ENCODE results near the gene CEP55. TPM values are rescaled to one million over a fixed set of nuclear protein-coding genes. Genes with fewer than 3 reads are reported as not detected.
A peak's percentile ranks its signal among the peaks of the same experiment; 100 is the strongest.
"Not testable (repeated sequence)": the region's sequence is repeated elsewhere in the genome, so short reads cannot be mapped to it uniquely, and the experiment has no call there.

Gene CEP55
- polyA plus RNA-seq, 1 experiment = 16.3 TPM

DNA sequence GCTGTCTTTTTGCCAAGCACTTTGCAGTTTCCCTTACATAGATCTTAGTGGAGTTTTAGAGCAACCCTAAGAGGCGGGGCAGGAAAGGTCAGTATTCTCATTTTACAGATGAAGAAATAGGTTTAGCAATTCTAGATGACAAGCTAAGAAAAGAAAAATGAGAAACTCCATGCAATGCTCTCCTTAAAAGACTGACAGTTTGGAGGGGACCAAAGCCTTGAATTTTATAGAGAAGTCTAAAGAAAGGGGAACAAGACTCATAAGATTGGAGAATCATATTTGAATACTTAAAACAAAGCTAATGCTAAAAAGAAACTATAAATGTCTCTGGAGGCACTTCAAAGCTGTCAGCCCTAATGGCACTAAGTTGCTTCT, 19.6 kb downstream of the CEP55 start:
- no peak overlapping the region for H3K4me3 ChIP-seq (ENCODE audit: low read depth, low read length)
- no peak overlapping the region for H3K27ac ChIP-seq (ENCODE audit: low read depth, low read length)
- ChIA-PET POLR2A (no interaction called here), CTCF (interaction anchor here (1.0 to 2.2 kb wide), 6 partner anchors 27 to 436 kb away, joined by 4 to 13 read pairs (median 6); no protein-coding TSS in a partner anchor)
- H3K27me3 ChIP-seq (ENCODE audit: control insufficient read depth, insufficient read depth, low read length) = no peaks in the 10 kb centered on the region
- TF ChIP-seq, protein P1, sequence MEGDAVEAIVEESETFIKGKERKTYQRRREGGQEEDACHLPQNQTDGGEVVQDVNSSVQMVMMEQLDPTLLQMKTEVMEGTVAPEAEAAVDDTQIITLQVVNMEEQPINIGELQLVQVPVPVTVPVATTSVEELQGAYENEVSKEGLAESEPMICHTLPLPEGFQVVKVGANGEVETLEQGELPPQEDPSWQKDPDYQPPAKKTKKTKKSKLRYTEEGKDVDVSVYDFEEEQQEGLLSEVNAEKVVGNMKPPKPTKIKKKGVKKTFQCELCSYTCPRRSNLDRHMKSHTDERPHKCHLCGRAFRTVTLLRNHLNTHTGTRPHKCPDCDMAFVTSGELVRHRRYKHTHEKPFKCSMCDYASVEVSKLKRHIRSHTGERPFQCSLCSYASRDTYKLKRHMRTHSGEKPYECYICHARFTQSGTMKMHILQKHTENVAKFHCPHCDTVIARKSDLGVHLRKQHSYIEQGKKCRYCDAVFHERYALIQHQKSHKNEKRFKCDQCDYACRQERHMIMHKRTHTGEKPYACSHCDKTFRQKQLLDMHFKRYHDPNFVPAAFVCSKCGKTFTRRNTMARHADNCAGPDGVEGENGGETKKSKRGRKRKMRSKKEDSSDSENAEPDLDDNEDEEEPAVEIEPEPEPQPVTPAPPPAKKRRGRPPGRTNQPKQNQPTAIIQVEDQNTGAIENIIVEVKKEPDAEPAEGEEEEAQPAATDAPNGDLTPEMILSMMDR (IDR thresholded peaks at IDR 0.05; ENCODE audit: low read depth, low read length) = no peak
- DNase-seq (ENCODE audit: low read depth, low spot score) = no peak
- no peaks in the 10 kb centered on the region; the same call in 1 of the 2 replicates for H3K9me3 ChIP-seq (ENCODE audit: control insufficient read depth, insufficient read depth, low read length)

DNA sequence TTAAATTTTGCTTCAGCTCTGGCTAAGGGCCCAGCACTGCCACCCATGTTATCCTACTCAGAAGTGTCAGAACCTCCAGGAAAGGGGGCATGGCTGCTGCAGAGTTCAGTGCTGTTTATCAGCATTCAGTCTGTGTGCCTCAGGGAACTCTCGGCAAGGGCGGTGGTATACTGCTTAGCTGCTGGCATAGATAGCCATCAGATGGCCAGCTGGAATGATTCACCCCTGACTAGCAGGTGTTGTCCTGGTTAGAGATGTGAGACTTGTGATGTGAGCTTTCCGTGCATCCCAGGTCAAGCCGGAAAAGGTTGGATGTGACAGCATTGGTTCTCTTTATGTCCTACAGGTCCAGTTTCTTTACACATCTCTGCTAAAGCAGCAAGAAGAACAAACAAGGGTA, 22.1 kb downstream of the CEP55 start:
- Histone ChIP-seq H3K27me3 (ENCODE audit: control insufficient read depth, insufficient read depth, low read length) (no peaks in the 10 kb centered on the region), H3K4me3 (ENCODE audit: low read depth, low read length) (no peak overlapping the region), H3K9me3 (ENCODE audit: control insufficient read depth, insufficient read depth, low read length) (no peaks in the 10 kb centered on the region; the same call in 1 of the 2 replicates), H3K27ac (ENCODE audit: low read depth, low read length) (no peak overlapping the region)
- CTCF ChIA-PET = interaction anchor here (0.7 kb wide), 1 partner anchor 439 kb away, joined by 3 read pairs; no protein-coding TSS in a partner anchor
- no peak for DNase-seq (ENCODE audit: low read depth, low spot score)
- TF ChIP-seq, protein P1 (IDR thresholded peaks at IDR 0.05; ENCODE audit: low read depth, low read length) = no peak
- POLR2A ChIA-PET = no interaction called here

GRCh38 chr10:93535293-93535692, 38.9 kb downstream of the CEP55 start:
- Histone ChIP-seq H3K9me3 (ENCODE audit: control insufficient read depth, insufficient read depth, low read length) (no peaks in the 10 kb centered on the region), H3K27me3 (ENCODE audit: control insufficient read depth, insufficient read depth, low read length) (no peaks in the 10 kb centered on the region), H3K4me3 (ENCODE audit: low read depth, low read length) (no peak overlapping the region), H3K27ac (ENCODE audit: low read depth, low read length) (no peak overlapping the region)
- ChIA-PET CTCF (no interaction called here), POLR2A (no interaction called here)
- no peak for DNase-seq (ENCODE audit: low read depth, low spot score)
- TF ChIP-seq, protein P1 (IDR thresholded peaks at IDR 0.05; ENCODE audit: low read depth, low read length) = no peak

GRCh38 chr10:93540871-93541270, 44.5 kb downstream of the CEP55 start:
- H3K4me3 ChIP-seq (ENCODE audit: low read depth, low read length); H3K27me3 ChIP-seq (ENCODE audit: control insufficient read depth, insufficient read depth, low read length); POLR2A ChIA-PET; H3K9me3 ChIP-seq (ENCODE audit: control insufficient read depth, insufficient read depth, low read length); H3K27ac ChIP-seq (ENCODE audit: low read depth, low read length); DNase-seq (ENCODE audit: low read depth, low spot score): not testable (repeated sequence)
- CTCF ChIA-PET = interaction anchor here (0.6 to 3.4 kb wide), 5 partner anchors 10 to 522 kb away, joined by 3 to 37 read pairs (median 4); no protein-coding TSS in a partner anchor

DNA sequence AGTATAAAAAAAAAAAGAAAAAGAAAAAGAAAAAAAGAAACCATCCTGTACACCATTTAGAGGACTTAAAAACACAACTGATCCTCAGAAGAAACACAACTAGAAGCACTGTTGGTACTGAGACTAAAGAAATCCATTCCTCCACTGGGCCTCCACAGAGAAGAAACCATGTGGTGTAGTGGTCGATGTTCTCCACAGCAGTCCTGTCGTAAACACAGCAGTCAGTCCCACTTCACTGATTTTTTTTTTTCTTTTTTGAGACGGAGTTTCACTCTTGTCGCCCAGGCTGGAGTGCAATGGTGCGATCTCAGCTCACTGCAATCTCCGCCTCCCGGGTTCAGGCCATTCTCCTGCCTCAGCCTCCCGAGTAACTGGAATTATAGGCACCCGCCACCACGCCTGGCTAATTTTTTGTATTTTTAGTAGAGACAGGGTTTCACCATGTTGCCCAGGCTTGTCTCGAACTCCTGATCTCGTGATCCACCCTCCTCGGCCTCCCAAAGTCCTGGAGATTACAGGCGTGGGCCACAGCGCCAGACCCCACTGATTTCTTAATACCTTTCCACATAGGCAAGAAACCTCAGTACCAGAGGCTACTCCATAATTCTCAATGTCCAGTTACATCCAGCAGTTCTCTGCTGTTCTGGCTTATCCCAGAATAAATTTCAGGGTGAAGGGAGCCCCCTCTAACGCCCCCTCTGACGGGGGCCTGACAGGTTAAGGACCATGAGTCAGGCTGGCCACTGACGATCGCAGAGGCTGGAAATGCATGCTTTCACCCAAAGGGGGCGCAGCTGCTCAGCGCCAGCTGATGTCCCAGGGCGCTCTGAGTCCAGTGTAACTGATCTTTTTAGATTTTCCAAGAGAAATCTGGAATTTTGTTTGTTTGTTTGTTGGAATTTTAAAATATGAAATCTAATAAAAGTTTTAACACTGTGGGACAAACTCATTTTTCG, 45.3 kb downstream of the CEP55 start:
- TF ChIP-seq, protein P1 (IDR thresholded peaks at IDR 0.05; ENCODE audit: low read depth, low read length) = peak; percentile 89
- no peak for DNase-seq (ENCODE audit: low read depth, low spot score)
- no peaks in the 10 kb centered on the region for H3K9me3 ChIP-seq (ENCODE audit: control insufficient read depth, insufficient read depth, low read length)
- peaks cover 4% of the 10 kb centered on the region for H3K27me3 ChIP-seq (ENCODE audit: control insufficient read depth, insufficient read depth, low read length)
- CTCF ChIA-PET = interaction anchor here (0.6 to 3.4 kb wide), 11 partner anchors 9 to 523 kb away, joined by 3 to 37 read pairs (median 4); no protein-coding TSS in a partner anchor
- H3K27ac ChIP-seq (ENCODE audit: low read depth, low read length) = no peak overlapping the region
- POLR2A ChIA-PET = no interaction called here
- peak overlapping the region; percentile 31 for H3K4me3 ChIP-seq (ENCODE audit: low read depth, low read length)
